SK-N-SH treated with all-trans-retinoic acid at 6 μM for 48 hours (cell line): Measurements from ENCODE around the gene TNRC6B.

Experiments
- ARNTL ChIP-seq: fragments of 450-650 bp; formaldehyde crosslinking; IDR thresholded peaks from 2 replicates; pipeline ENCODE4 v1.5.0; 2020; ENCODE audit warnings: low read depth, mild to moderate bottlenecking, moderate library complexity, borderline replicate concordance
- BACH2 ChIP-seq: fragments of 250-450 bp; sonication (Bioruptor Pico); IDR thresholded peaks from 2 replicates; pipeline ENCODE4 v1.9.0; 2021; ENCODE audit warnings: mild to moderate bottlenecking, borderline replicate concordance
- GLIS3 ChIP-seq: fragments of 250-450 bp; sonication (Bioruptor Pico); IDR thresholded peaks from 2 replicates; pipeline ENCODE4 v1.5.0; 2020; ENCODE audit warnings: mild to moderate bottlenecking, moderate library complexity
- ISL1 ChIP-seq: fragments of 250-450 bp; sonication (Bioruptor Pico); IDR thresholded peaks from 2 replicates; pipeline ENCODE4 v2.1.2; 2022; ENCODE audit warnings: mild to moderate bottlenecking, moderate library complexity
- RARB ChIP-seq: fragments of 250-450 bp; sonication (Bioruptor Pico); IDR thresholded peaks from 2 replicates; pipeline ENCODE4 v1.8.0; 2021; ENCODE audit warnings: mild to moderate bottlenecking, moderate library complexity
- SNAI2 ChIP-seq: fragments of 250-450 bp; sonication (Bioruptor Pico); IDR thresholded peaks from 2 replicates; pipeline ENCODE4 v1.5.0; 2020; ENCODE audit warnings: mild to moderate bottlenecking, moderate library complexity
- TCF4 ChIP-seq: fragments of 250-450 bp; sonication (Bioruptor Pico); IDR thresholded peaks from 2 replicates; pipeline ENCODE4 v1.8.0; 2021; ENCODE audit warnings: mild to moderate bottlenecking, moderate library complexity, borderline replicate concordance
- TOX ChIP-seq: fragments of 250-450 bp; sonication (Bioruptor Pico); IDR thresholded peaks from 2 replicates; pipeline ENCODE4 v1.8.0; 2021; ENCODE audit warnings: mild to moderate bottlenecking, moderate library complexity, borderline replicate concordance
- ZC3H10 ChIP-seq: fragments of 250-450 bp; sonication (Bioruptor Pico); IDR thresholded peaks from 2 replicates; pipeline ENCODE4 v1.5.1; 2021; ENCODE audit warnings: mild to moderate bottlenecking, moderate library complexity
- ZFP3 ChIP-seq: fragments of 250-450 bp; sonication (Bioruptor Pico); IDR thresholded peaks from 2 replicates; pipeline ENCODE4 v1.5.0; 2020; ENCODE audit warnings: mild to moderate bottlenecking, moderate library complexity
- ZFP30 ChIP-seq: fragments of 450-650 bp; formaldehyde crosslinking; IDR thresholded peaks from 2 replicates; pipeline ENCODE4 v1.5.0; 2022; ENCODE audit warnings: mild to moderate bottlenecking, moderate library complexity
- ZNF70 ChIP-seq: fragments of 450-650 bp; formaldehyde crosslinking; IDR thresholded peaks from 2 replicates; pipeline ENCODE4 v1.5.0; 2020; ENCODE audit warnings: mild to moderate bottlenecking, moderate library complexity
- TF ChIP-seq, protein P1 (sequence below): fragments of 250-450 bp; sonication (Bioruptor Pico); IDR thresholded peaks from 2 replicates; pipeline ENCODE4 v1.5.0; 2020; ENCODE audit warnings: mild to moderate bottlenecking, moderate library complexity
- TF ChIP-seq, protein P2 (sequence below): fragments of 250-450 bp; sonication (Bioruptor Pico); IDR thresholded peaks from 2 replicates; pipeline ENCODE4 v1.8.0; 2020; ENCODE audit warnings: mild to moderate bottlenecking, moderate library complexity, borderline replicate concordance

DNA sequence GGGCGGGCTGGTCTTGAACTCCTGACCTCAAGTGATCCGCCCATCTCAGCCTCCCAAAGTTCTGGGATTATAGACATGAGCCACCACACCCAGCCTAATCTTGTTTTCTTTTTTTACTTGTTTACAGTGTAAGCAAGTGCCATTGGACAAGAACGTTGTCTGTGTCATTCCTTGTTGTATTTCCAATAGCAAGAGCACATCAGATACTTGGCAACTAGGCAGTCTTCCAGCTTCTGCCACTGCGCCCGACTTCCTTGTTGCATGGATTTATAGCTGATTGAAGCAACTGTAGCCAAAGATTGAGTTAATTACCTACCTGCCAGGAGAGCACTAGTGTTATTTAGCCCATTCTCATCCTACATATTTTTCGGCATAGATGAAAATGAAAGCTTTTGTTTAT is 189.6 kb downstream of the TNRC6B start:
- TF ChIP-seq GLIS3, result no peak
- TF ChIP-seq, protein P1, sequence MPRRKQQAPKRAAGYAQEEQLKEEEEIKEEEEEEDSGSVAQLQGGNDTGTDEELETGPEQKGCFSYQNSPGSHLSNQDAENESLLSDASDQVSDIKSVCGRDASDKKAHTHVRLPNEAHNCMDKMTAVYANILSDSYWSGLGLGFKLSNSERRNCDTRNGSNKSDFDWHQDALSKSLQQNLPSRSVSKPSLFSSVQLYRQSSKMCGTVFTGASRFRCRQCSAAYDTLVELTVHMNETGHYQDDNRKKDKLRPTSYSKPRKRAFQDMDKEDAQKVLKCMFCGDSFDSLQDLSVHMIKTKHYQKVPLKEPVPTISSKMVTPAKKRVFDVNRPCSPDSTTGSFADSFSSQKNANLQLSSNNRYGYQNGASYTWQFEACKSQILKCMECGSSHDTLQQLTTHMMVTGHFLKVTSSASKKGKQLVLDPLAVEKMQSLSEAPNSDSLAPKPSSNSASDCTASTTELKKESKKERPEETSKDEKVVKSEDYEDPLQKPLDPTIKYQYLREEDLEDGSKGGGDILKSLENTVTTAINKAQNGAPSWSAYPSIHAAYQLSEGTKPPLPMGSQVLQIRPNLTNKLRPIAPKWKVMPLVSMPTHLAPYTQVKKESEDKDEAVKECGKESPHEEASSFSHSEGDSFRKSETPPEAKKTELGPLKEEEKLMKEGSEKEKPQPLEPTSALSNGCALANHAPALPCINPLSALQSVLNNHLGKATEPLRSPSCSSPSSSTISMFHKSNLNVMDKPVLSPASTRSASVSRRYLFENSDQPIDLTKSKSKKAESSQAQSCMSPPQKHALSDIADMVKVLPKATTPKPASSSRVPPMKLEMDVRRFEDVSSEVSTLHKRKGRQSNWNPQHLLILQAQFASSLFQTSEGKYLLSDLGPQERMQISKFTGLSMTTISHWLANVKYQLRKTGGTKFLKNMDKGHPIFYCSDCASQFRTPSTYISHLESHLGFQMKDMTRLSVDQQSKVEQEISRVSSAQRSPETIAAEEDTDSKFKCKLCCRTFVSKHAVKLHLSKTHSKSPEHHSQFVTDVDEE (CRISPR knock-in tag), result no peak
- TF ChIP-seq ZNF70 (CRISPR knock-in tag), result no peak
- TF ChIP-seq BACH2, result no peak
- no peak for TF ChIP-seq ZFP3 (CRISPR knock-in tag)
- TF ChIP-seq, protein P2, sequence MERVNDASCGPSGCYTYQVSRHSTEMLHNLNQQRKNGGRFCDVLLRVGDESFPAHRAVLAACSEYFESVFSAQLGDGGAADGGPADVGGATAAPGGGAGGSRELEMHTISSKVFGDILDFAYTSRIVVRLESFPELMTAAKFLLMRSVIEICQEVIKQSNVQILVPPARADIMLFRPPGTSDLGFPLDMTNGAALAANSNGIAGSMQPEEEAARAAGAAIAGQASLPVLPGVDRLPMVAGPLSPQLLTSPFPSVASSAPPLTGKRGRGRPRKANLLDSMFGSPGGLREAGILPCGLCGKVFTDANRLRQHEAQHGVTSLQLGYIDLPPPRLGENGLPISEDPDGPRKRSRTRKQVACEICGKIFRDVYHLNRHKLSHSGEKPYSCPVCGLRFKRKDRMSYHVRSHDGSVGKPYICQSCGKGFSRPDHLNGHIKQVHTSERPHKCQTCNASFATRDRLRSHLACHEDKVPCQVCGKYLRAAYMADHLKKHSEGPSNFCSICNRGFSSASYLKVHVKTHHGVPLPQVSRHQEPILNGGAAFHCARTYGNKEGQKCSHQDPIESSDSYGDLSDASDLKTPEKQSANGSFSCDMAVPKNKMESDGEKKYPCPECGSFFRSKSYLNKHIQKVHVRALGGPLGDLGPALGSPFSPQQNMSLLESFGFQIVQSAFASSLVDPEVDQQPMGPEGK (CRISPR knock-in tag), result no peak
- no peak for TF ChIP-seq ISL1
- no peak for TF ChIP-seq ZFP30 (CRISPR knock-in tag)
- TF ChIP-seq SNAI2 (CRISPR knock-in tag), result no peak
- no peak for TF ChIP-seq RARB (CRISPR knock-in tag)
- no peak for TF ChIP-seq TCF4 (CRISPR knock-in tag)
- no peak for TF ChIP-seq TOX (CRISPR knock-in tag)
- TF ChIP-seq ZC3H10 (CRISPR knock-in tag), result no peak
- no peak for TF ChIP-seq ARNTL
